H9 (cell line): Measurements from ENCODE around the gene PIM3. TPM values are rescaled to one million over a fixed set of nuclear protein-coding genes. Genes with fewer than 3 reads are reported as not detected.

Source experiments
- DNase-seq: peaks from one replicate; pipeline ENCODE4 v3.0.0-alpha.2; 2017
- H2AFZ ChIP-seq: one replicate; pipeline ENCODE4 v1.6.1; 2013; ENCODE audit warnings: mild to moderate bottlenecking, low read length, control low read depth, moderate library complexity
- H2AK5ac ChIP-seq: 2 replicates; pipeline ENCODE4 v1.6.1; 2013; ENCODE audit warnings: low read length, control low read depth, mixed read lengths; ENCODE audit not compliant: insufficient read length
- H2BK120ac ChIP-seq: one replicate; pipeline ENCODE4 v1.6.1; 2013; ENCODE audit warnings: low read depth, mild to moderate bottlenecking, low read length, control low read depth, inconsistent platforms; ENCODE audit not compliant: poor library complexity, severe bottlenecking
- H2BK12ac ChIP-seq: 2 replicates; pipeline ENCODE4 v1.6.1; 2013; ENCODE audit warnings: low read length, control low read depth, mixed read lengths, low read depth; ENCODE audit not compliant: insufficient read length
- H2BK15ac ChIP-seq: 2 replicates; pipeline ENCODE4 v1.6.1; 2013; ENCODE audit warnings: low read depth, low read length, control low read depth
- H2BK20ac ChIP-seq: one replicate; pipeline ENCODE4 v1.6.1; 2013; ENCODE audit warnings: low read depth, mild to moderate bottlenecking, low read length, control low read depth, inconsistent platforms; ENCODE audit not compliant: poor library complexity, severe bottlenecking
- H2BK5ac ChIP-seq: 2 replicates; pipeline ENCODE4 v1.6.1; 2013; ENCODE audit warnings: low read length, control low read depth, mixed read lengths; ENCODE audit not compliant: insufficient read length
- H3K14ac ChIP-seq: 2 replicates; pipeline ENCODE4 v1.6.1; 2013; ENCODE audit warnings: low read length, control low read depth; ENCODE audit not compliant: insufficient read depth
- H3K18ac ChIP-seq: 2 replicates; pipeline ENCODE4 v1.6.1; 2013; ENCODE audit warnings: low read depth, mild to moderate bottlenecking, mixed read lengths, low read length, control low read depth; ENCODE audit not compliant: insufficient read length
- H3K23ac ChIP-seq: 2 replicates; pipeline ENCODE4 v1.6.1; 2013; ENCODE audit warnings: low read length, control low read depth, mixed read lengths, low read depth; ENCODE audit not compliant: insufficient read length
- H3K23me2 ChIP-seq: 2 replicates; pipeline ENCODE4 v1.6.1; 2013; ENCODE audit warnings: low read depth, mild to moderate bottlenecking, mixed read lengths, low read length, control low read depth; ENCODE audit not compliant: insufficient read length, poor library complexity, severe bottlenecking
- H3K27ac ChIP-seq: 2 replicates; pipeline ENCODE4 v1.5.1; 2013; ENCODE audit warnings: low read length, control low read depth, mixed read lengths, low read depth; ENCODE audit not compliant: insufficient read length
- H3K27me3 ChIP-seq: 2 replicates; pipeline ENCODE4 v1.6.1; 2013; ENCODE audit warnings: low read length, control low read depth, inconsistent platforms; ENCODE audit not compliant: insufficient read depth
- H3K4ac ChIP-seq: 2 replicates; pipeline ENCODE4 v1.6.1; 2013; ENCODE audit warnings: low read depth, mild to moderate bottlenecking, control low read depth, inconsistent platforms, low read length, moderate library complexity
- H3K4me1 ChIP-seq: 2 replicates; pipeline ENCODE4 v1.6.1; 2013; ENCODE audit warnings: low read length, control low read depth, inconsistent platforms; ENCODE audit not compliant: insufficient read depth
- H3K4me2 ChIP-seq: 2 replicates; pipeline ENCODE4 v1.6.1; 2013; ENCODE audit warnings: low read length, control low read depth, mixed read lengths; ENCODE audit not compliant: insufficient read length, insufficient read depth
- H3K56ac ChIP-seq: 2 replicates; pipeline ENCODE4 v1.6.1; 2013; ENCODE audit warnings: low read depth, mild to moderate bottlenecking, mixed read lengths, low read length, control low read depth; ENCODE audit not compliant: insufficient read length
- H3K79me1 ChIP-seq: 2 replicates; pipeline ENCODE4 v1.6.1; 2013; ENCODE audit warnings: low read depth, mild to moderate bottlenecking, moderate library complexity, low read length, control low read depth, inconsistent platforms; ENCODE audit not compliant: insufficient read depth, poor library complexity, severe bottlenecking
- H3K79me2 ChIP-seq: 2 replicates; pipeline ENCODE4 v1.6.1; 2013; ENCODE audit warnings: low read length, control low read depth, inconsistent platforms; ENCODE audit not compliant: insufficient read depth
- H3K9ac ChIP-seq: 2 replicates; pipeline ENCODE4 v1.6.1; 2013; ENCODE audit warnings: low read length, control low read depth, mixed read lengths; ENCODE audit not compliant: insufficient read length; ENCODE audit errors: extremely low read depth
- H3K9me3 ChIP-seq: one replicate; pipeline ENCODE4 v1.6.1; 2013; ENCODE audit warnings: low read depth, low read length, inconsistent platforms; ENCODE audit not compliant: control insufficient read depth
- H3T11ph ChIP-seq: one replicate; pipeline ENCODE4 v1.6.1; 2013; ENCODE audit warnings: mild to moderate bottlenecking, low read length, control low read depth, inconsistent platforms
- H4K20me1 ChIP-seq: one replicate; pipeline ENCODE4 v1.6.1; 2013; ENCODE audit not compliant: control insufficient read depth, insufficient read length, insufficient read depth
- H4K5ac ChIP-seq: 2 replicates; pipeline ENCODE4 v1.6.1; 2013; ENCODE audit warnings: low read depth, mild to moderate bottlenecking, mixed read lengths, low read length, control low read depth; ENCODE audit not compliant: insufficient read length
- H4K8ac ChIP-seq: replicated peaks from 2 replicates; pipeline ENCODE4 v1.6.1; 2013; ENCODE audit warnings: low read length, control low read depth, mixed read lengths, low read depth; ENCODE audit not compliant: insufficient read length
- H4K91ac ChIP-seq: 2 replicates; pipeline ENCODE4 v1.6.1; 2013; ENCODE audit warnings: low read depth, mild to moderate bottlenecking, moderate library complexity, mixed read lengths, low read length, control low read depth; ENCODE audit not compliant: insufficient read length
- H3K27ac Mint-ChIP-seq, 3 experiments: 2 replicates in 2 of 3; 3 replicates in 1 of 3; pipeline ENCODE4 v1.8.0; 2020 to 2021; ENCODE audit warnings: mixed read lengths in 3 of 3, mild to moderate bottlenecking in 1 of 3, moderate library complexity in 1 of 3
- H3K27me3 Mint-ChIP-seq: 2 replicates; pipeline ENCODE4 v1.8.0; 2021; ENCODE audit warnings: low read depth, mild to moderate bottlenecking, moderate library complexity, mixed read lengths
- H3K36me3 Mint-ChIP-seq, 3 experiments: 2 replicates in 2 of 3; 3 replicates in 1 of 3; pipeline ENCODE4 v1.8.0; 2020 to 2021; ENCODE audit warnings: low read depth in 3 of 3, mixed read lengths in 3 of 3; ENCODE audit not compliant: insufficient read depth in 1 of 3
- H3K4me1 Mint-ChIP-seq, 2 experiments: 2 replicates each; pipeline ENCODE4 v1.8.0; 2020; ENCODE audit warnings: mixed read lengths in 2 of 2
- H3K4me3 Mint-ChIP-seq, 2 experiments: 2 replicates in 1 of 2; 3 replicates in 1 of 2; pipeline ENCODE4 v1.8.0; 2020 to 2021; ENCODE audit warnings: mild to moderate bottlenecking in 2 of 2, mixed read lengths in 2 of 2, moderate library complexity in 1 of 2
- H3K9me3 Mint-ChIP-seq, 2 experiments: 2 replicates in 1 of 2; 3 replicates in 1 of 2; pipeline ENCODE4 v1.8.0; 2020; ENCODE audit warnings: mild to moderate bottlenecking in 2 of 2, mixed read lengths in 2 of 2, moderate library complexity in 1 of 2
- CTCF ChIP-seq: fragments of 200-600 bp; sonication (generic); conservative IDR thresholded peaks from 3 replicates; pipeline ENCODE4 v1.8.0; 2021; ENCODE audit warnings: antibody characterized with exemption, mild to moderate bottlenecking
- WGBS: extraction: QIAGEN DNeasy Blood & Tissue Kit; methylation state at CpG from one replicate; pipeline ENCODE4 v1.1.7; 2013; ENCODE audit warnings: missing lambda C conversion rate, low lambda C conversion rate, mixed read lengths; ENCODE audit not compliant: insufficient read length; ENCODE audit errors: extremely low coverage; 5-methylcytosine and 5-hydroxymethylcytosine counted together
- total RNA-seq: library from RNA; stranded (reverse); gene quantifications from 2 replicates; pipeline ENCODE4 v1.2.1, GENCODE V29; 2021

The PIM3 gene
- total RNA-seq, 1 experiment from 2014 or later, result 43.4 TPM

GRCh38 chr22:49937758-49938564 is 22.6 kb upstream of the PIM3 start:
- peaks cover under 1% of the 10 kb centered on the region; the same call in 1 of the 2 replicates for H3K27me3 Mint-ChIP-seq
- no CpG with 5 or more reads among the region's 27 CpGs for WGBS
- no peaks in the 10 kb centered on the region for H3K36me3 Mint-ChIP-seq
- Histone ChIP-seq H2AK5ac (no peak overlapping the region), H3K4me1 (peaks cover 2% of the 10 kb centered on the region; the same call in 1 of the 2 replicates), H3K4ac (no peak overlapping the region), H3T11ph (no peak overlapping the region), H4K5ac (no peak overlapping the region), H3K9me3 (no peaks in the 10 kb centered on the region), H3K23ac (no peak overlapping the region), H2BK5ac (no peak overlapping the region), H4K20me1 (no peaks in the 10 kb centered on the region), H3K4me2 (no peak overlapping the region), H2BK120ac (no peak overlapping the region), H3K27me3 (no peaks in the 10 kb centered on the region), H3K56ac (no peak overlapping the region), H3K9ac (no peak overlapping the region), H4K8ac (no peak overlapping the region), H3K79me1 (no peaks in the 10 kb centered on the region), H2AFZ (no peak overlapping the region), H4K91ac (no peak overlapping the region), H3K27ac (no peak overlapping the region), H3K79me2 (no peaks in the 10 kb centered on the region), H3K23me2 (peaks cover 9% of the 10 kb centered on the region), H3K18ac (no peak overlapping the region), H2BK12ac (no peak overlapping the region), H3K14ac (no peak overlapping the region; the same call in 1 of the 2 replicates), H2BK15ac (no peak overlapping the region), H2BK20ac (no peak overlapping the region)
- DNase-seq, result no peak
- no peak for TF ChIP-seq CTCF
- H3K4me3 Mint-ChIP-seq, result no peak overlapping the region
- no peak overlapping the region for H3K27ac Mint-ChIP-seq
- H3K9me3 Mint-ChIP-seq, result no peaks in the 10 kb centered on the region; a peak in 2 of 5 replicates
- H3K4me1 Mint-ChIP-seq, result peaks cover 6 to 11% of the 10 kb centered on the region in 2 experiments
